Stomach (tissue), 4 donors: ENCODE measurements around the gene KLHL29.

Experiments
- POLR2AphosphoS5 ChIP-seq, 3 donors: sonication (generic); formaldehyde crosslinking; IDR thresholded peaks; one replicate each; pipeline ENCODE4 v1.6.1; 2016; ENCODE audit warnings: antibody characterized with exemption in 3 of 3
- TF ChIP-seq, protein P1 (sequence below), 7 experiments: fragments of 450-650 bp in 4 of 7; fragments of 200-600 bp in 3 of 7; sonication (generic) in 3 of 7; IDR thresholded peaks; one replicate each; pipeline ENCODE4 v1.5.1; 2016 to 2019; ENCODE audit warnings: antibody characterized with exemption in 7 of 7, control low read depth in 2 of 7, mild to moderate bottlenecking in 1 of 7

DNA sequence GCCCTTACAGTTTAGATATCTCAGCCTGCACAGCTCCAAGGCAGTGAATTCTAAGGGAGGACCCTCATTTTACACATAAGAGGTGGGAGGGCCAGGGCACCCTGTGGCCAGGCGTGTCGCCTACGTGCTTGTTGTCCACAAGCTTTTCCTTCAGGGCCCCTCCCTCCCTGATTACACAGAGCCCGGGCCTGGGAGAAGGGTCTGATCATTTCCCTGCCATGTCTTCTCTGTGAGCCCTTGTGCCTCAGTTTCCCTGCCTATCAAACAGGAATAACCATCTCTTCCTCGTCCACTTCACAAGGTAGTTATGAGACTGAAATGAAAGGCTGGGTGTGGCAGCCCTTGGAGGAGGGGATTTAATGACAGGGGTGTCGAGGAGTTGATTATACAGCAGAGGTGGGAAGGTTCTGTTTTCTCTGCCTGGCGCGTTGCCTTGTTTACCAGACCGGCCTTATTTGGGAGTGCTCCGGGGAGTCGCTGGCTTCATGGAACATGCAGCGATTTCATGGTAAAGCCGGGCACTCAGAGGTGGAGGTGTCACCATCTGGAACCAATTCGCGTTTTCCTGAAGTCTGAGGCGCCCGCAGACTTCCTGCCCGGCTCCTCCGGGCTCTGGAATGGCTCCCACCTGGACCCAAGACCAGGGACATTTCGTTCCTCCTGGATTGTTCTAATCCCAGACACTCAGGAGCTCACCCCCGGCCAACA is 208.9 kb downstream of the KLHL29 start:
- TF ChIP-seq, protein P1, sequence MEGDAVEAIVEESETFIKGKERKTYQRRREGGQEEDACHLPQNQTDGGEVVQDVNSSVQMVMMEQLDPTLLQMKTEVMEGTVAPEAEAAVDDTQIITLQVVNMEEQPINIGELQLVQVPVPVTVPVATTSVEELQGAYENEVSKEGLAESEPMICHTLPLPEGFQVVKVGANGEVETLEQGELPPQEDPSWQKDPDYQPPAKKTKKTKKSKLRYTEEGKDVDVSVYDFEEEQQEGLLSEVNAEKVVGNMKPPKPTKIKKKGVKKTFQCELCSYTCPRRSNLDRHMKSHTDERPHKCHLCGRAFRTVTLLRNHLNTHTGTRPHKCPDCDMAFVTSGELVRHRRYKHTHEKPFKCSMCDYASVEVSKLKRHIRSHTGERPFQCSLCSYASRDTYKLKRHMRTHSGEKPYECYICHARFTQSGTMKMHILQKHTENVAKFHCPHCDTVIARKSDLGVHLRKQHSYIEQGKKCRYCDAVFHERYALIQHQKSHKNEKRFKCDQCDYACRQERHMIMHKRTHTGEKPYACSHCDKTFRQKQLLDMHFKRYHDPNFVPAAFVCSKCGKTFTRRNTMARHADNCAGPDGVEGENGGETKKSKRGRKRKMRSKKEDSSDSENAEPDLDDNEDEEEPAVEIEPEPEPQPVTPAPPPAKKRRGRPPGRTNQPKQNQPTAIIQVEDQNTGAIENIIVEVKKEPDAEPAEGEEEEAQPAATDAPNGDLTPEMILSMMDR (IDR thresholded peaks at IDR 0.05): no peak
- TF ChIP-seq POLR2AphosphoS5 (IDR thresholded peaks at IDR 0.05): no peak
